K562 (cell line): ENCODE results near the gene DPEP3. TPM values are rescaled to one million over a fixed set of nuclear protein-coding genes. Genes with fewer than 3 reads are reported as not detected.

Source experiments
- ATAC-seq: fragments of 200-7000 bp; cut with Tn5 transposase; 3 replicates; pipeline ENCODE4 v1.9.1; 2020; ENCODE audit warnings: moderate library complexity
- BruUV-seq: library from RNA; stranded (reverse); fragments of 400-500 nt; replicated peaks from 2 replicates; lab custom pipeline; 2021; lab: Mats Ljungman, UMichigan
- CTCF ChIA-PET: fragments of 300-600 bp; formaldehyde crosslinking; extraction: SDS; loops from one replicate; lab custom pipeline; 2021; ENCODE audit warnings: low intra/inter-chr PET ratio; lab: Yijun Ruan, JAX
- POLR2A ChIA-PET: fragments of 300-600, 350-650 bp; sonication (Branson Sonifier 250); formaldehyde crosslinking; extraction: SDS; loops from one replicate; lab custom pipeline; 2021; ENCODE audit warnings: antibody characterized with exemption, inconsistent platforms; lab: Yijun Ruan, JAX
- DNase-seq, 4 experiments: peaks; one replicate each; pipeline versions ENCODE4 v3.0.0 to v3.0.0-alpha.2; 2011 to 2018; ENCODE audit warnings: low spot score in 3 of 4, mixed read lengths in 3 of 4; ENCODE audit errors: extremely low read depth in 1 of 4
- FAIRE-seq: peaks from 2 replicates; lab custom pipeline; 2011; peaks lifted over from hg19 to GRCh38; lab: Jason Lieb, UNC
- H2AFZ ChIP-seq: 2 replicates; pipeline ENCODE4 v1.6.0; 2011; ENCODE audit warnings: low read depth, low read length, control low read depth, inconsistent platforms
- H3K27ac ChIP-seq: fragments of 200-600 bp; 3 replicates; pipeline ENCODE4 v1.8.0; 2011; ENCODE audit warnings: low read depth, mild to moderate bottlenecking, control low read depth, inconsistent platforms, low read length, moderate library complexity, mixed read lengths; ENCODE audit errors: extremely low read depth
- H3K27me3 ChIP-seq, 2 experiments: fragments of 300-600 bp in 1 of 2; 2 replicates in 1 of 2; 3 replicates in 1 of 2; pipeline versions ENCODE4 v1.6.0 to v1.8.0; 2011; ENCODE audit warnings: inconsistent platforms in 2 of 2, low read length in 2 of 2, mild to moderate bottlenecking in 1 of 2, mixed read lengths in 1 of 2, moderate library complexity in 1 of 2; ENCODE audit not compliant: control insufficient read depth in 2 of 2, insufficient read depth in 2 of 2
- H3K36me3 ChIP-seq: fragments of 300-600 bp; 3 replicates; pipeline ENCODE4 v1.8.0; 2011; ENCODE audit warnings: mild to moderate bottlenecking, low read length, inconsistent platforms; ENCODE audit not compliant: control insufficient read depth, insufficient read depth
- H3K4me1 ChIP-seq, 2 experiments: fragments of 200-600 bp in 1 of 2; replicated peaks in 1 of 2; 2 replicates in 1 of 2; 3 replicates in 1 of 2; pipeline versions ENCODE4 v1.5.1 to v1.8.0; 2011; ENCODE audit warnings: inconsistent platforms in 2 of 2, low read length in 2 of 2, mild to moderate bottlenecking in 1 of 2, mixed read lengths in 1 of 2, moderate library complexity in 1 of 2; ENCODE audit not compliant: control insufficient read depth in 2 of 2, insufficient read depth in 2 of 2
- H3K4me2 ChIP-seq: 2 replicates; pipeline ENCODE4 v1.6.1; 2011; ENCODE audit warnings: low read length, control low read depth, inconsistent platforms, mixed read lengths; ENCODE audit not compliant: insufficient read depth
- H3K4me3 ChIP-seq: fragments of 200-600 bp; sonication (generic), shearing (Covaris generic); 2 replicates; pipeline ENCODE4 v1.5.1; 2016; ENCODE audit warnings: control low read depth, inconsistent platforms
- H3K79me2 ChIP-seq: fragments of 200-600 bp; 3 replicates; pipeline ENCODE4 v1.8.0; 2011; ENCODE audit warnings: low read length, inconsistent platforms; ENCODE audit not compliant: control insufficient read depth, insufficient read depth
- H3K9ac ChIP-seq, 2 experiments: 2 replicates each; pipeline versions ENCODE4 v1.6.0 to v1.6.1; 2011; ENCODE audit warnings: low read depth in 2 of 2, low read length in 2 of 2, control low read depth in 1 of 2, inconsistent platforms in 1 of 2, mild to moderate bottlenecking in 1 of 2, mixed read lengths in 1 of 2; ENCODE audit not compliant: insufficient read depth in 1 of 2
- H3K9me1 ChIP-seq: one replicate; pipeline ENCODE4 v1.6.0; 2011; ENCODE audit warnings: inconsistent platforms, mild to moderate bottlenecking, low read length, moderate library complexity; ENCODE audit not compliant: control insufficient read depth, insufficient read depth
- H3K9me3 ChIP-seq: replicated peaks from 2 replicates; pipeline ENCODE4 v1.5.1; 2011; ENCODE audit warnings: low read depth, low read length, inconsistent platforms; ENCODE audit not compliant: control insufficient read depth, insufficient read depth
- H4K20me1 ChIP-seq: replicated peaks from 2 replicates; pipeline ENCODE4 v1.6.1; 2011; ENCODE audit warnings: low read length, inconsistent platforms, mixed read lengths; ENCODE audit not compliant: control insufficient read depth, insufficient read depth
- JUNB ChIP-seq: fragments of 450-650 bp; formaldehyde crosslinking; conservative IDR thresholded peaks from 2 replicates; pipeline ENCODE4 v1.4.0; 2020; ENCODE audit warnings: mild to moderate bottlenecking
- POLR2H ChIP-seq: IDR thresholded peaks from 2 replicates; pipeline ENCODE4 v1.6.1; 2016; ENCODE audit warnings: missing genetic modification characterization, low read depth, mild to moderate bottlenecking, control low read depth, missing compliant biosample characterization, moderate library complexity
- RFX5 ChIP-seq: IDR thresholded peaks from 2 replicates; pipeline ENCODE4 v1.6.1; 2011; ENCODE audit warnings: low read depth, mild to moderate bottlenecking, improper control_type of control experiment, low read length
- ZNF592 ChIP-seq: fragments of 450-650 bp; IDR thresholded peaks from 2 replicates; pipeline ENCODE4 v1.6.1; 2017; ENCODE audit warnings: antibody characterized with exemption, mild to moderate bottlenecking
- ZNF764 ChIP-seq: fragments of 250-450 bp; sonication (Bioruptor Pico); IDR thresholded peaks from 2 replicates; pipeline ENCODE4 v1.4.0; 2020; ENCODE audit warnings: low read depth, mild to moderate bottlenecking, moderate library complexity
- ZNF780A ChIP-seq: fragments of 250-450 bp; sonication (Bioruptor Pico); IDR thresholded peaks from 2 replicates; pipeline ENCODE4 v1.5.0; 2021; ENCODE audit warnings: mild to moderate bottlenecking
- WGBS: fragments of 100-300 bp; shearing (Covaris generic); methylation state at CpG from one replicate; pipeline ENCODE4 v1.1.6; 2016; ENCODE audit warnings: low coverage, mixed read lengths; ENCODE audit not compliant: insufficient coverage; ENCODE audit errors: missing lambda C conversion rate; 5-methylcytosine and 5-hydroxymethylcytosine counted together
- in situ Hi-C: fragments of 300-500 bp; cut with MboI; formaldehyde crosslinking; loops from 4 replicates; pipeline ENCODE4 v1.15.0; 2018; ENCODE audit warnings: inconsistent platforms, mixed read lengths
- intact Hi-C: fragments of 100-400 bp; cut with micrococcal nuclease; formaldehyde crosslinking; loops from 2 replicates; pipeline ENCODE4 v1.14.2; 2022
- polyA plus RNA-seq, 8 experiments: library from polyadenylated mRNA; depleted of rRNA in 4 of 8; stranded (reverse) in 5 of 8; unstranded in 3 of 8; fragments of >200 nt; fragmentation: Nextera tagmentation in 2 of 8; fragmentation: Illumina TruSeq in 1 of 8; extraction: Ambion mirVana in 2 of 8; extraction: Trizol in 1 of 8; gene quantifications; 2 replicates each; pipeline versions ENCODE4 v1.2.1 to v1.2.3, GENCODE V29; 2011 to 2014; ENCODE audit warnings: inconsistent platforms in 1 of 8, missing spikeins in 1 of 8
- total RNA-seq, 7 experiments: library from RNA; depleted of rRNA in 6 of 7; stranded (reverse); fragments of >200 nt in 6 of 7; fragmentation: Illumina TruSeq in 2 of 7; extraction: Trizol in 2 of 7; gene quantifications; 2 replicates each; pipeline versions ENCODE4 v1.2.1 to v1.2.3, GENCODE V29; 2011 to 2021; ENCODE audit warnings: low replicate concordance in 1 of 7
- TF ChIP-seq, protein P1 (sequence below): fragments of 200-400 bp; formaldehyde crosslinking; IDR thresholded peaks from 2 replicates; pipeline ENCODE4 v1.6.1; 2017; ENCODE audit warnings: mild to moderate bottlenecking, low read depth, low read length, moderate library complexity

DPEP3 gene
- total and polyA plus RNA-seq, 9 of the 15 experiments (the other 6 are each of a cell fraction or from before 2014, with no cell fraction given), result not detected

DNA sequence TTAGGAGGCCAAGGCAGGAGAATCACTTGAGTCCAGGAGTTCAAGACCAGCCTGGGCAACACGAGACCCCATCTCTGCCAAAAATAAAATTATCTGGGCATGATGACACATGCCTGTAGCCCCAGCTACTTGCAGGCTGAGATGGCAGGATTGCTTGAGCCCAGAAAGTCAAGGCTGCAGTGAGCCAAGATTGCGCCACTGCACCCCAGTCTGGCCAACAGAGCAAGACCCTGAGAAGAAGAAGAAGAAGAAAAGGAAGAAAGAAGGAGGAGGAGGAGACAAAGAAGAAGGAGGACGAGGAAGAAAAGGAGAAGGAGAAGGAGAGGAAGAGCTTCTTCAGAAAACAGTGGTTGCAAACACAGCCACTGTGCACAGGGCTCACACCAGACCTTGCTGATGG is 8.4 kb upstream of the DPEP3 start (continued):
- TF ChIP-seq ZNF780A (CRISPR knock-in tag) (no peak), POLR2H (tag) (no peak)
- TF ChIP-seq, all 486 proteins: peak for 2

- no peaks in the 10 kb centered on the region for H3K27me3 ChIP-seq
- H3K36me3 ChIP-seq, result no peaks in the 10 kb centered on the region
- H3K9me3 ChIP-seq, result no peaks in the 10 kb centered on the region
- POLR2A ChIA-PET, result interaction anchor here (0.7 to 1.5 kb wide), 3 partner anchors 13 to 45 kb away, joined by 3 to 5 read pairs (median 3); partner anchors contain the start of genes DDX28 and DUS2
- H3K4me2 ChIP-seq, result no peak overlapping the region
- no peaks in the 10 kb centered on the region for H3K79me2 ChIP-seq
- CTCF ChIA-PET, result no interaction called here
- DNase-seq (no peak), ATAC-seq (peak; percentile 11; the same call in 2 of the 3 replicates), FAIRE-seq (no peak)
- H4K20me1 ChIP-seq, result no peaks in the 10 kb centered on the region
- peaks cover 17 to 20% of the 10 kb centered on the region in 2 experiments for H3K4me1 ChIP-seq
- H2AFZ ChIP-seq, result peak overlapping the region; percentile 79
- intact Hi-C loops (no loop called here), in situ Hi-C loops (no loop called here)
- 34% methylated on average over 11 of the region's 11 CpGs for WGBS
- no peaks in the 10 kb centered on the region for H3K9me1 ChIP-seq
- no TSS peak for BruUV-seq
- H3K4me3 ChIP-seq, result no peak overlapping the region
- peak overlapping the region in 1 of 2 experiments; percentile 45; a peak in 1 of 4 replicates for H3K9ac ChIP-seq
- 0 out of 2 replicates have a peak, but pooled peaks have one; percentile 39 for TF ChIP-seq ZNF592
- TF ChIP-seq JUNB, result no peak
- TF ChIP-seq, protein P1, sequence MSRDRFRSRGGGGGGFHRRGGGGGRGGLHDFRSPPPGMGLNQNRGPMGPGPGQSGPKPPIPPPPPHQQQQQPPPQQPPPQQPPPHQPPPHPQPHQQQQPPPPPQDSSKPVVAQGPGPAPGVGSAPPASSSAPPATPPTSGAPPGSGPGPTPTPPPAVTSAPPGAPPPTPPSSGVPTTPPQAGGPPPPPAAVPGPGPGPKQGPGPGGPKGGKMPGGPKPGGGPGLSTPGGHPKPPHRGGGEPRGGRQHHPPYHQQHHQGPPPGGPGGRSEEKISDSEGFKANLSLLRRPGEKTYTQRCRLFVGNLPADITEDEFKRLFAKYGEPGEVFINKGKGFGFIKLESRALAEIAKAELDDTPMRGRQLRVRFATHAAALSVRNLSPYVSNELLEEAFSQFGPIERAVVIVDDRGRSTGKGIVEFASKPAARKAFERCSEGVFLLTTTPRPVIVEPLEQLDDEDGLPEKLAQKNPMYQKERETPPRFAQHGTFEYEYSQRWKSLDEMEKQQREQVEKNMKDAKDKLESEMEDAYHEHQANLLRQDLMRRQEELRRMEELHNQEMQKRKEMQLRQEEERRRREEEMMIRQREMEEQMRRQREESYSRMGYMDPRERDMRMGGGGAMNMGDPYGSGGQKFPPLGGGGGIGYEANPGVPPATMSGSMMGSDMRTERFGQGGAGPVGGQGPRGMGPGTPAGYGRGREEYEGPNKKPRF, result no peak
- no peak for TF ChIP-seq ZNF764 (CRISPR knock-in tag)
- TF ChIP-seq RFX5, result no peak
- H3K27ac ChIP-seq, result peak overlapping the region; percentile 8; the same call in 1 of the 3 replicates
These were observed 7.3 kb upstream of the DPEP3 start for GRCh38 chr16:67987460-67988160.
